MCF 10A (cell line): Measurements from ENCODE around the gene HOXA7. TPM values are rescaled to one million over a fixed set of nuclear protein-coding genes. Genes with fewer than 3 reads are reported as not detected.
A peak's percentile ranks its signal among the peaks of the same experiment; 100 is the strongest.

Experiments used
- BruUV-seq: library from RNA; stranded (reverse); fragments of 400-500 nt; replicated peaks from 2 replicates; lab custom pipeline; 2021; lab: Mats Ljungman, UMichigan
- CTCF ChIA-PET: fragments of 300-600 bp; sonication (Branson Sonifier 250); formaldehyde crosslinking; extraction: SDS; loops from one replicate; lab custom pipeline; 2021; ENCODE audit warnings: antibody characterized with exemption, inconsistent platforms; lab: Yijun Ruan, JAX
- POLR2A ChIA-PET: fragments of 300-600, 350-650 bp; sonication (Branson Sonifier 250); formaldehyde crosslinking; extraction: SDS; loops from one replicate; lab custom pipeline; 2020; ENCODE audit warnings: antibody characterized with exemption, inconsistent platforms; lab: Yijun Ruan, JAX
- DNase-seq: peaks from one replicate; pipeline ENCODE4 v3.0.0-alpha.2; 2018; ENCODE audit not compliant: unreplicated experiment
- H3K27ac Mint-ChIP-seq: one replicate; pipeline ENCODE4 v1.8.0; 2022; ENCODE audit warnings: mild to moderate bottlenecking, low read depth, mixed read lengths; ENCODE audit not compliant: unreplicated experiment
- H3K27me3 Mint-ChIP-seq: one replicate; pipeline ENCODE4 v1.8.0; 2022; ENCODE audit warnings: mixed read lengths; ENCODE audit not compliant: insufficient read depth, unreplicated experiment
- H3K36me3 Mint-ChIP-seq: one replicate; pipeline ENCODE4 v1.8.0; 2022; ENCODE audit warnings: mild to moderate bottlenecking, moderate library complexity, mixed read lengths; ENCODE audit not compliant: insufficient read depth, unreplicated experiment
- H3K4me1 Mint-ChIP-seq: one replicate; pipeline ENCODE4 v1.8.0; 2022; ENCODE audit warnings: mixed read lengths; ENCODE audit not compliant: insufficient read depth, unreplicated experiment
- H3K4me3 Mint-ChIP-seq: one replicate; pipeline ENCODE4 v1.8.0; 2022; ENCODE audit warnings: mild to moderate bottlenecking, moderate library complexity, mixed read lengths; ENCODE audit not compliant: unreplicated experiment
- H3K9me3 Mint-ChIP-seq: one replicate; pipeline ENCODE4 v1.8.0; 2022; ENCODE audit warnings: mixed read lengths; ENCODE audit not compliant: unreplicated experiment
- intact Hi-C: fragments of 100-400 bp; cut with micrococcal nuclease; formaldehyde crosslinking; loops from 2 replicates; pipeline ENCODE4 v1.14.1; 2022
- total RNA-seq: library from RNA; stranded (reverse); gene quantifications from 2 replicates; pipeline ENCODE4 v1.2.3, GENCODE V29; 2022
- TF ChIP-seq, protein P1 (sequence below): fragments of 200-600 bp; IDR thresholded peaks from one replicate; pipeline ENCODE4 v1.8.0; 2022; ENCODE audit warnings: antibody characterized with exemption, mild to moderate bottlenecking; ENCODE audit not compliant: unreplicated experiment

The HOXA7 gene
- total RNA-seq, 1 experiment from 2014 or later, result 0.44 TPM

DNA sequence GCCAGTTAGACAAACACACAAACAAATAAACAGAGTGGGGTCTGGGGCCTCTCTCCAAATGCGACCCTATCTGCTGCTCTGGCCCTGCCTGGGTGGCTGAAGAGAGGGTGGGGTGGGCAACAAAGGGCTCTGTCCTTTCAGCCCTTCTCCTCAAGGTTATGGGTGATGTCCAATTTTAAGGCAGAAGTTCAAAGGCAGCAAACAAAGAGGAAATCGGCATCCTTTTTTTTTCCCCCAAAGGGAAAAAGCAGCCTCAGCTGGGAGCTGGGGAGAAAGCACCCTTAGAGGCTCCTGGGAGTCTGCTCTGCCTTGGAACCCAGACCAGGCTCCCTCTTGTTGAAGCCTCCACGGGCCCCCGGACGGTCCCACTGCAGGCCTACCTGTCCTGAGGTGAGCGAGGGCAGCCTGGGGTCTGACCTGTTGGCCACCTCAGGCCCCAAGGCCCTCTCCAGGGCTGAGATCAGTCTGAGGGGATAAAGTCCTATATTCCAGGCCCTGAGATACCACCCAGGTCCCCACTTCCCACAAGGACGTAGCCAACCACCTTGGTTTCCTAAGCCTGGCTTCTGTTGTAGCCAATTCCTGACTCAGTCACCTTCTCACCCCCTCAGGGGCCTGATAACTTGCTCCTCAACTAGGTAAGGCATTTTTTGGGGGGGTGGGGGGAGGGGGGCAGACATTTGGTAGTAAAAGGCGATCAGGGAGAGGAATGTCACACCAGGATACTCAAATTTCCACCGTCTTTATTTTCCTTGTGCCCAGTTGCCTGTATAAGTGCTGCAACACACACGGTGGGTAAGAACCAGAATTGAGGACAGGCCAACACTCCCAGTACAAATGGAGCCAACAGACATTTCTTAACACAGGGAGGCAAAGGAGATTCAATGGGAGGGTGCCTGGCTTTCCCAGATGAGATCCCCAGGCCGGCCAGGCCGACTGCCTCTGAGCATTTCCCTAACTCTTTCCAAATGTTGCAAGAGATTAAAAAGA is 24.3 kb upstream of the HOXA7 start:
- H3K27me3 Mint-ChIP-seq, result no peaks in the 10 kb centered on the region
- BruUV-seq, result no TSS peak
- POLR2A ChIA-PET, result no interaction called here

GRCh38 chr7:27179503-27180430 is 23.3 kb upstream of the HOXA7 start:
- Mint-ChIP-seq H3K9me3 (no peaks in the 10 kb centered on the region), H3K27ac (no peak overlapping the region), H3K36me3 (no peaks in the 10 kb centered on the region), H3K27me3 (no peaks in the 10 kb centered on the region), H3K4me3 (no peak overlapping the region), H3K4me1 (peaks cover 2% of the 10 kb centered on the region)
- intact Hi-C loops, result no loop called here
- TF ChIP-seq, protein P1, sequence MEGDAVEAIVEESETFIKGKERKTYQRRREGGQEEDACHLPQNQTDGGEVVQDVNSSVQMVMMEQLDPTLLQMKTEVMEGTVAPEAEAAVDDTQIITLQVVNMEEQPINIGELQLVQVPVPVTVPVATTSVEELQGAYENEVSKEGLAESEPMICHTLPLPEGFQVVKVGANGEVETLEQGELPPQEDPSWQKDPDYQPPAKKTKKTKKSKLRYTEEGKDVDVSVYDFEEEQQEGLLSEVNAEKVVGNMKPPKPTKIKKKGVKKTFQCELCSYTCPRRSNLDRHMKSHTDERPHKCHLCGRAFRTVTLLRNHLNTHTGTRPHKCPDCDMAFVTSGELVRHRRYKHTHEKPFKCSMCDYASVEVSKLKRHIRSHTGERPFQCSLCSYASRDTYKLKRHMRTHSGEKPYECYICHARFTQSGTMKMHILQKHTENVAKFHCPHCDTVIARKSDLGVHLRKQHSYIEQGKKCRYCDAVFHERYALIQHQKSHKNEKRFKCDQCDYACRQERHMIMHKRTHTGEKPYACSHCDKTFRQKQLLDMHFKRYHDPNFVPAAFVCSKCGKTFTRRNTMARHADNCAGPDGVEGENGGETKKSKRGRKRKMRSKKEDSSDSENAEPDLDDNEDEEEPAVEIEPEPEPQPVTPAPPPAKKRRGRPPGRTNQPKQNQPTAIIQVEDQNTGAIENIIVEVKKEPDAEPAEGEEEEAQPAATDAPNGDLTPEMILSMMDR, result peak; percentile 84
- CTCF ChIA-PET, result interaction anchor here (0.6 to 2.4 kb wide), 15 partner anchors 8 to 1932 kb away, joined by 3 to 10 read pairs (median 3); no protein-coding TSS in a partner anchor
- BruUV-seq, result no TSS peak
- DNase-seq, result peak; percentile 69
- POLR2A ChIA-PET, result interaction anchor here (0.7 kb wide), 1 partner anchor 492 kb away, joined by 3 read pairs; no protein-coding TSS in a partner anchor

More for the DNA sequence above, 24.3 kb upstream of the HOXA7 start:
- no peak for DNase-seq
- intact Hi-C loops, result no loop called here
- CTCF ChIA-PET, result interaction anchor here (0.6 to 2.4 kb wide), 9 partner anchors 10 to 586 kb away, joined by 3 to 10 read pairs (median 4); no protein-coding TSS in a partner anchor
- no peak overlapping the region for H3K27ac Mint-ChIP-seq
- TF ChIP-seq, protein P1, result no peak
- H3K4me3 Mint-ChIP-seq, result no peak overlapping the region
- H3K4me1 Mint-ChIP-seq, result peaks cover 8% of the 10 kb centered on the region
- no peaks in the 10 kb centered on the region for H3K9me3 Mint-ChIP-seq
- no peaks in the 10 kb centered on the region for H3K36me3 Mint-ChIP-seq

DNA sequence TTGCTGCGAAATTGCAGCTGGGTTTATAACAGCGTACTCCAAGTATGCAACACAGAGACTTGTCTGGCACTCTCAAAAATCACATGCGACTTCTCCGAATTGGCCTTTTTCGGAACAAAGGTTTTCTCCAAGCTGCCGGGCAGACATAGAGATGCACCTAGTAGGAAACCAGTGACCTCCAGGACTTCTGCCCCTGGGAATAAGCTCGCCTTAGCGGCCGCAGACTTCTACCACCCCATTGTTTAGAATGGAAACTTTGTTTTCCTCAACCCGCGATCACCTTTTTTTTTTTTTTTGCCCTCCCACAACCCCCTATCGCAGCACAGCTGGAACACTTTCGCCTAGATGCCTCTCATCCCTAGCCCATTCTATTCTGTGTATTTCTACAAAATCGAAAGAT is 22.6 kb upstream of the HOXA7 start:
- H3K36me3 Mint-ChIP-seq, result no peaks in the 10 kb centered on the region
- H3K27me3 Mint-ChIP-seq, result no peaks in the 10 kb centered on the region
- intact Hi-C loops, result no loop called here
- H3K9me3 Mint-ChIP-seq, result no peaks in the 10 kb centered on the region
- CTCF ChIA-PET, result interaction anchor here (0.6 to 2.4 kb wide), 18 partner anchors 9 to 1931 kb away, joined by 3 to 10 read pairs (median 3); no protein-coding TSS in a partner anchor
- TF ChIP-seq, protein P1, result no peak
- no peak for DNase-seq
- POLR2A ChIA-PET, result interaction anchor here (0.5 kb wide), 1 partner anchor 485 kb away, joined by 3 read pairs; no protein-coding TSS in a partner anchor
- no peak overlapping the region for H3K4me3 Mint-ChIP-seq
- H3K4me1 Mint-ChIP-seq, result no peaks in the 10 kb centered on the region
- BruUV-seq, result no TSS peak
- H3K27ac Mint-ChIP-seq, result no peak overlapping the region
